ENCODE measurements around the gene SMIM10L1. TPM values are rescaled to one million over a fixed set of nuclear protein-coding genes. Genes with fewer than 3 reads are reported as not detected.
A peak's percentile ranks its signal among the peaks of the same experiment; 100 is the strongest.

The SMIM10L1 gene
- 10 to 100 TPM; 11.7 to 13.7 (median 13.1) TPM for total RNA-seq (2021; fragmentation: NEBNext Ultra II Directional; extraction: Animal tissue kit (Norgen Biotek cat#: 25700))
- long read RNA-seq, full-length matches to known transcripts, result 88 of 88 reads
- long read RNA-seq, partial matches to known transcripts, result 0 of 88 reads
- long read RNA-seq, other reads (novel, unspliced or antisense), result 0 of 88 reads

DNA sequence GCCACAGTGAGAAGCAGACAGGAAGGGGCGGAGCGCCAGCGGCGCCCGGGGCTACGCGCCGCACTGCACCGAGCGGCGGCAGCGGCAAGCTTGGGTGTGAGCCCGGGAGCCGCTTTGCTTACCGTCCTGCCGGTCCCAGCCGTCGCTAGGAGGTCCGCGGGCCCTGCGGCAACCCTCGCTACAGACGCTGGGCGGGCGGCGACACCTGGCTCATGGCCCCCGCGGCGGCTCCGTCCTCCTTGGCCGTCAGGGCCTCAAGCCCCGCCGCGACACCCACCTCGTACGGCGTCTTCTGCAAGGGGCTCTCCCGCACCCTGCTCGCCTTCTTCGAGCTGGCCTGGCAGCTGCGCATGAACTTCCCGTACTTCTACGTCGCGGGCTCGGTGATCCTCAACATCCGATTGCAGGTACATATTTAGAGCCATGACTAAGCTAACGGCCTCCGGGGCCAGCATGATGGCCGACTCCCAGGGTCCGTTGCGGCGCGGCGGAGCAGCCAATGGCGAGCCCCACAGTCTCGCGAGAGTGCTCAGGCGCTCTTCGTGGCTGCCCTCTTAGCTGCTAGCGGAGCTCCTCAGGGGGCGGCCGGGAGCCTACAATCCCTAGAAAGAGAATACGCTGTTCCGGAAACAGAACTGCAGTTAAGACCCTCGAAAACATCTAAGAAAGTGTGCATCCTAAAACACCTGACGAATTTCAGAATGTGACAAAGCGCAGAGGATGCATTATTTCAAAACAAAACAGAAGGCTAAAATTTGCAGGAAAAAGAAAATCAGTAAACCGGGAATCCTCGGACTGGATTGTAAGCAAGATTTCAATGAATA is at the start of gene SMIM10L1:
SMIM10L1 (plus strand) TSS at position 50 of the 824 bp plus-strand sequence; CDS start at position 213, 163 bp downstream.
- Mint-ChIP-seq H3K4me1 (ENCODE audit: low read depth) (peaks cover 46% of the 10 kb centered on the region), H3K4me3 (peak within 1 kb of the TSS; percentile 98), H3K9me3 (no peaks in the 10 kb centered on the region), H3K27me3 (ENCODE audit: insufficient read depth) (no peaks in the 10 kb centered on the region), H3K27ac (peak within 1 kb of the TSS; percentile 100), H3K36me3 (ENCODE audit: low read depth) (peaks cover 56% of the 10 kb centered on the region)
- peak; percentile 92 for DNase-seq
- TF ChIP-seq, protein P1, sequence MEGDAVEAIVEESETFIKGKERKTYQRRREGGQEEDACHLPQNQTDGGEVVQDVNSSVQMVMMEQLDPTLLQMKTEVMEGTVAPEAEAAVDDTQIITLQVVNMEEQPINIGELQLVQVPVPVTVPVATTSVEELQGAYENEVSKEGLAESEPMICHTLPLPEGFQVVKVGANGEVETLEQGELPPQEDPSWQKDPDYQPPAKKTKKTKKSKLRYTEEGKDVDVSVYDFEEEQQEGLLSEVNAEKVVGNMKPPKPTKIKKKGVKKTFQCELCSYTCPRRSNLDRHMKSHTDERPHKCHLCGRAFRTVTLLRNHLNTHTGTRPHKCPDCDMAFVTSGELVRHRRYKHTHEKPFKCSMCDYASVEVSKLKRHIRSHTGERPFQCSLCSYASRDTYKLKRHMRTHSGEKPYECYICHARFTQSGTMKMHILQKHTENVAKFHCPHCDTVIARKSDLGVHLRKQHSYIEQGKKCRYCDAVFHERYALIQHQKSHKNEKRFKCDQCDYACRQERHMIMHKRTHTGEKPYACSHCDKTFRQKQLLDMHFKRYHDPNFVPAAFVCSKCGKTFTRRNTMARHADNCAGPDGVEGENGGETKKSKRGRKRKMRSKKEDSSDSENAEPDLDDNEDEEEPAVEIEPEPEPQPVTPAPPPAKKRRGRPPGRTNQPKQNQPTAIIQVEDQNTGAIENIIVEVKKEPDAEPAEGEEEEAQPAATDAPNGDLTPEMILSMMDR (IDR thresholded peaks at IDR 0.05), result 0 out of 2 replicates have a peak, but pooled peaks have one; percentile 5

DNA sequence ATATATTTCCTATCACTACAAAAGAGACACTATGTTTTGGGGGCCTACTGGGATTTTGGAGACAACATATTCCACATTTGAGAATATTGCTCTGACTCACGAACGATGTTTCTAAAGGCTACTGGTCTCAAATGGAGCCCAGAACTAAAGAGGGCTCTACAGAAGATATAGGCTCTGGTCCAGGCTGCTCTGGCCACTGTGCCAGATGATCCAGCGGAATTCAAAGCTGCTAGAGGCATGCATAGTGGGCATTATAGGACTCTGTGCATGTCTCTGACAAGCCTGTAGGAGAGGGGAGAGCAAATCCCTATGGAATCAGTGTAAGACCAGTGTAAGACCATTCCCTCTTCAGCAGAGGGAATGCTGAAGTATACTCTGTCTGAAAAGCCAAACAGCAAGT is 40.6 kb upstream of the SMIM10L1 start:
- DNase-seq, result no peak
- Mint-ChIP-seq H3K36me3 (ENCODE audit: low read depth) (peaks cover 13% of the 10 kb centered on the region), H3K9me3 (no peaks in the 10 kb centered on the region), H3K27me3 (ENCODE audit: insufficient read depth) (no peaks in the 10 kb centered on the region; the same call in 1 of the 2 replicates), H3K27ac (no peak overlapping the region), H3K4me3 (no peak overlapping the region), H3K4me1 (ENCODE audit: low read depth) (no peaks in the 10 kb centered on the region)
- TF ChIP-seq, protein P1 (IDR thresholded peaks at IDR 0.05), result no peak

DNA sequence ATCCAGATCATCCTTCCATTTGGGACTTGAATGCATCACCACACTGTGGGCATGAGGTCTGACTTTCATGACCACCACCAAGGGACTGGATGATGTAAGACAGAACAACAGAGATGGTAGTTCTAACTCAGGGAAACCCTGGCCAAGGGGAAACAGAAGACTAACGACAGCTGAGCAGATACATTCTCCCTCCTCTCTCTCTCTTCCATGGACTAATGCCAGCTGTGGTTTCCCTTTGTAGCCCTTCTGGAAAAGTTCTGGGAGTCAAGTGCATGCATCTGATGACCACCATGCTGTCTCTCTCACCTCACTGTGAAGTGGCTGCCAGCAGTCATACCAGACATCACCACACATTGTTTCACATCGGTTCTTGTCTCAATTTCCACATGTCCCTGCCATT is 40.0 kb upstream of the SMIM10L1 start:
- Mint-ChIP-seq H3K4me3 (no peak overlapping the region), H3K9me3 (no peaks in the 10 kb centered on the region), H3K27me3 (ENCODE audit: insufficient read depth) (no peaks in the 10 kb centered on the region; the same call in 1 of the 2 replicates), H3K27ac (no peak overlapping the region), H3K4me1 (ENCODE audit: low read depth) (no peaks in the 10 kb centered on the region), H3K36me3 (ENCODE audit: low read depth) (peaks cover 13% of the 10 kb centered on the region)
- DNase-seq, result no peak
- TF ChIP-seq, protein P1 (IDR thresholded peaks at IDR 0.05), result no peak

DNA sequence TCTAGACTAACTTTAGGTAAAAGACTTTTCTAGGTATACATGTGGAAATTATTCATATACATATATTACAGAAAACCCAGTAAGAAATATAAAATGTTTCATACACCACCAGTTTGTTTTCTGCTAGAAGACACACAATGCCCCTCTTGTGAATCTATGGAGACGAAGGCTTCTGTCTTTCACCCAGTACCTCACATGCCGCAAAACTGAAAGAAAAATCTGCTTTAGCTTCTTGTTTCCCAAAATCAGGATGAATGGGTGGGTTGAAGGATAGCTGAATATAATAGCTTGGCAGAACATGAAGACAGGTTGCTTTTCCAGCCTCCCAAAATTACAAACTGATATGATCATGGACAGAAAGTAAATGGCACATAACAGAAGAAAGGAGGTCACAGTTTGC is 37.8 kb upstream of the SMIM10L1 start:
- Mint-ChIP-seq H3K4me1 (ENCODE audit: low read depth) (no peaks in the 10 kb centered on the region), H3K36me3 (ENCODE audit: low read depth) (peaks cover 8% of the 10 kb centered on the region; the same call in 1 of the 2 replicates), H3K9me3 (no peaks in the 10 kb centered on the region), H3K4me3 (no peak overlapping the region), H3K27me3 (ENCODE audit: insufficient read depth) (no peaks in the 10 kb centered on the region; the same call in 1 of the 2 replicates), H3K27ac (no peak overlapping the region)
- TF ChIP-seq, protein P1 (IDR thresholded peaks at IDR 0.05), result no peak
- DNase-seq, result no peak

DNA sequence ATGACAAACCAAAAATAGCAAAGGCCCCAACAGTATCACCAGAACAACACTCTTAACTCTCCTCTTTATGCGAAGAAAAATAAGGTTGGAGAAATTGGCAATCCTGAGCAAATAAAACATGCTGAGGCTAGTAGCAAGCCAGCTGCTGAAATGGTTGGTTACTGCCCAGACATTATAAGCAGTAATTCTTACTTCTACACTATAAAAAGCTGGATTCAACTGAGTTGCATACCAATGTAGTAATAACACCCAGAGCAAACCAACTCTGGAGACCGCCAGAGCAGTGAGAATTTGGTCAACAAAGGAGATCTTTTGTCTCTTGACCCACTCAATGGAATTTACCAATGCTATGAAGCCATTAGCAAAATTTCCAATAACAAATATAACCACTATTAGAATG is 37.2 kb upstream of the SMIM10L1 start:
- no peak for DNase-seq

More for the DNA sequence above, 37.2 kb upstream of the SMIM10L1 start:
- Mint-ChIP-seq H3K4me1 (ENCODE audit: low read depth) (no peaks in the 10 kb centered on the region), H3K36me3 (ENCODE audit: low read depth) (peaks cover 6% of the 10 kb centered on the region; the same call in 1 of the 2 replicates), H3K27me3 (ENCODE audit: insufficient read depth) (no peaks in the 10 kb centered on the region; the same call in 1 of the 2 replicates), H3K9me3 (no peaks in the 10 kb centered on the region), H3K4me3 (no peak overlapping the region), H3K27ac (no peak overlapping the region)
- TF ChIP-seq, protein P1 (IDR thresholded peaks at IDR 0.05), result no peak

Measured in HFFc6 (cell line).